GM19240 (cell line): ENCODE measurements around the gene CH25H.

Experiments used
- DNase-seq: peaks from one replicate; pipeline ENCODE4 v3.0.0; 2011; ENCODE audit warnings: low spot score; ENCODE audit not compliant: insufficient read length

Gene CH25H

DNA sequence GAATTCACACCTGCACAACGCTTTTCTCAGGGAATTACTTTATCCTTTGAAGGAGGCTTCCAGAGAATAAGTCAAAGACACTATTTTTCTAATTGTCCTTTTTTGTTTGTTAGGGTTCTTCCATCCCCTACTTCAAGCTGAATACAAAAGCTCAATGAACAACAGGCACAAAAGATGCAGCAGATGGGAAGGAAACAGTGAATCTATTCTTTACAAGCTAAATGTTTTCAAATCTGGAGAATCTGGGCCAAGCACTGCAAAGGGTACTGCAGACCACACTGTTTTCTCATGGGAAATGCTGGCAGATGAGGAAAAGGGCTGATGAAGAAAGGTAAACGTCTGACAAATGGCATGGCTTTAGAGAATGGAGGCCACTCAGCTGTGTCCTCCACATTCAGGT lies 25.9 kb upstream of the CH25H start:
- DNase-seq: no peak

DNA sequence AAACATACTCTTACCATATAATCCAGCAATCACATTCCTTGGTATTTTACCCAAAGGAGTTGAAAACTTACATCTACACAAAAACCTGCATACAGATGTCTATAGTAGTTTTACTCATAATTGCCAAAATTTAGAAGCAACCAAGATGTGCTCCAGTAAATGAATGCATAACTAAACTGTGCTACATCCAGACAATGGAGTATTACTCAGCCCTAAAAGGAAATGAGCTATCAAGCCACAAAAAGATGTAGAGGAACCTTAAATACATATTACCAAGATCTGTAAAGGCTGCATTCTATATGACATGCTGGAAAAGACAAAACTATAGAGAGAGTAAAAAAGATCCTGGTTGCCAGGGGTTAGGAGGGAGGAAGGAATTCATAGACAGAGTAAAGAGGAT lies 21.8 kb upstream of the CH25H start:
- DNase-seq: no peak

DNA sequence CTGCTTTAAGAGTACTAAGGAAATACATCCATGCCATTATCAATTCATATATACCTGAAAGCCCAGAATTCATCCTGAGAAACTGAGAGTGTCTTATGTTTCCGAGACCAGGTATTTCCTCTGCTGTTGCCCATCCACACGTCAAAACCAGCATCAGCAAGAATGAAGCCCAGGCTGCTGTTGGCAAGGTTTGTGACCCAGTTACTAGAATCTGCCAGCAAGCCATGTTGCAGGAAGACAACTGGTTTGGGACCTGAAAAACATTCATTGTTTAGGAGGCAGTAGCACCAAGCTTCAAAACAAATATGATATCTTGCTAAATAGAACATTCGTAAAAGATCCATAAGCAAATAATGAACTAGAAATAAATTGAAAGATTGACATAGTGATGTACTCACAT lies 21.0 kb upstream of the CH25H start:
- no peak for DNase-seq

DNA sequence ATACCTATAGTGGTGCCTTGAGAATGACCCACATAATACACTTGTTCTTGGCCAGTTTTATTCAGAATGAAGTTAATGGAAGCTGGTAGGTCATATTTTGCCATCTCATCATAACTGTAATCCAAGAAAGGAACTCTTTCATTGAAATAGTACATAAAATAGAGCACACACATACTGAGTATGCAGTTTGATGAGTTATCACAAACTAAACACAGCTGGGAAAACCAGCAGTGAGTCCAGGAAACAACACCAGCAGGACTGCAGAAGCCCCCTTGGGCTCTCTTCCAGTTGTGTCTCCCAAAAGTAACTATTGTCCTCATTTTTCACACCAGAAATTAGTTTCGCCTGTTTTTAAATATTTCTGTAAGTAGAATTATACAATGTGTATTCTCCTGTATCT lies 19.8 kb upstream of the CH25H start:
- DNase-seq: no peak

DNA sequence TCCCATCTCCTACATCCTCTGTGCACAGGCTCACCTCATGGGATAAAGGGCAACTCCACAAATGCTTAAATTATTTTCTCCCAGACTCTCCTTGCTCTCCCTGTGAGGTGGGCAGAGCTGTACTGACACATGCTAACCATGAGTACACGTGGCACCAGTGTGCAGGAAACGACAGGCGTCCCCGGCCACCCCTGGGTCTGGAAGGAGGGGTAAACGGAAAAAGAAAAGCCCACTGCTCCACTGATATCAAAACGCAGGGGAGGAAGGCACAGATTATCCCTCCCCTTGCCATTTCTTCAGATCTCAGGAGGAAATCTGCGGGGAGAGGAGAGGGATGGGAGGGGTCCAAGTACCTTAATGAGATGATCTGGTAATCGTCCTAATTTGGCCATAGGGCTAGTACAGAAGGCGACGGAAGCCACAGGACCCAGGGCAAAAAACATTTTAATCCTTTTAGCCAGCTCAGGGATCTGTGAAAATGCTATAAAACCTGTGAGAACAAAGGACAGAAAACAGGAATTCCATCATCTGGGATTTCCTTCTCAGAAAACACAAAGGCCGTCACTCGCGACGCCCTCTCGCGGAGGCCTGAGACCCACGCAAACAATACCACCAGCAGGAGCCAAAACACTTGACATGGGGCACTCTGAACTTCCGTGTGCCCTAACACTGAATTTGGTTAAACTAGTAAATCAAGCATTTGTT lies 17.8 kb upstream of the CH25H start:
- DNase-seq: no peak

DNA sequence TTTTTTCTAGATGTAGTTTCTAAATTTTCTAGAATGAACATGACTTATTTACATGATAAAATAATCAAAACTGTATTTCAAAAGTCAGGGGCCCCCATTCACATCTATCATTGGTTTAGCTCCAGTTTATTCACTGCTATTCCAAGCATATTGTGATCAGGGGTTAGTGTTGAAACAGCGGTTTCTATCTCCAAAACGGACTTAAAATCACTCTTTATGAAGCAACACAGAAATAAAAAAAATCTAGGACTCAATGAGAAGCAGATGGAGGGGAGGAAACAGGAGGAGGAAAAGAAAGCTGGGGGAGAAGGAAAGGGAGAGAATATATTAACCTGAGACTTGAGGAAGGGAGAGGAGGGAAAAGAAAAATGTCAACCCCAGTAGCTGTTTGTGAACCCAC lies 14.8 kb upstream of the CH25H start:
- no peak for DNase-seq

DNA sequence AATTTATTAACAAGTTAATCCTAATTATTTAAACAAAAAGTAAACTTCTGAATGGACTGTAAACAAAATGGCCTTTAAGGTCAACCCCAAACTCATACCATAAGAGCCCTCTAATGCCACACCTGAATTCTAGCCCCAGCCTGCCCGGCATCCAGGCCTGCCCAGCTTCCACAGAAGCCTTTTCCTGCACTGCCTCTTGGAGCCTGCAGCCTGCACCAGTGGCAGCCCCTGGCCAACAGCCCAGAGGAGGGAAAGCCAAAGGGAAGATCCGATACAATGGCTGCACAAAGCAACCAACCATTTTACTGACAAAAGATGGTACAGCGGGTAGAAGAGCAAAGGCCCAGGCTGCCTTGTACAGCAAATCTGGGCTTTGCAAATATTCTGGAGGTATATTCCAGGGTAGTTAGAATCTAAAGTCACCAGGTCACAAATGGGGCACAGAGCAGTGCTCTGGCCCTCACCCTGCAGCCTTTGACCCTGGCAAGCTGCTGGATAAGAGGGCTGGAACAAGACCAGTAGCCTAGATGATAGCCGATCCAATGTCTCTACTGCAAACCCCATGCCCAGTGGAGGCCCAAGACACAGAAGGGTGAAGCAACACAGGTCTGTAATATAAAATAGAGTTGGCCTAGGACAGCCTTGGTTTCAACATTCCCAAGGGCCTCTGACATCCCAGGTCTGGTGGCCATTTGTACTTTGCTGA lies 12.5 kb upstream of the CH25H start:
- DNase-seq: no peak

DNA sequence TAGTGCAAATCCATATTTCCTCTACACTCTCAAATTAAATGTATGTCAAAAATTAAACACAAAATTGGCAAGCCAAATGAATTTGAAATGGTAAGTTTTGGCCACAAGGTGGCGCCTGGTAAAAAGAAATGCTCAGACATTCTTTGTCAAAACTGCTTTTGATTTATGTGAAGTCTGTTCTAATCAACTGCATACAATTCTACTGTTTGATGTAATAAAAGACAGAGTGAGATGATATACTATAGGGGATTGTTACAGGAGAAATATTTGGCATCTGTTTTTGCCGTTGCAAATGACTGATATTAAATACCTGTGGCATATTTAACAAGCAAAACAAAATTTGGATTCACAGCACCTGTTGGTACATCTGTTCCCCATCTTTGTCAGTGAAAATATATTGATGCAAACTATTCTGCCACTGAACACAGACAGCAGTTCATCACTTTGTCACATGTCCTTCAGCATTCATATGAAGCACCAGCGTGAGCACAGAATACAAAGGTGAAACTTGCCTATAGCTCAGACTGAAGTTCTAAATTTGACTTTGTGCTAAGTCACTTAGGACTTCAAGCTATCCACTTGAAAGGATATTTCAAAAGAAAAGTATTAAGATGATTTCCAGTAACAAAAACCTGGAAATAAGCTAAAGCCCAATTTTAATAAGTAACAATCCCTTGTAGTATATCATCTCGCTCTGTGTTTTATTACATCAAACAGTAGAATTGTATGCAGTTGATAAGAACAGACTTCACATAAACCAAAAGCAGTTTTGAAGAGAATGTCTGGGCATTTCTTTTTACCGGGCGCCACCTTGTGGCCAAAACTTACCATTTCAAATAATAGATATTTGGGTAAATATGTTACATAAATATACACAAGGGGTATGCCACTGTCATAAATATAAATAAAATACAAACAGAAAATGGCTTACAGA lies 10.2 kb upstream of the CH25H start:
- no peak for DNase-seq

DNA sequence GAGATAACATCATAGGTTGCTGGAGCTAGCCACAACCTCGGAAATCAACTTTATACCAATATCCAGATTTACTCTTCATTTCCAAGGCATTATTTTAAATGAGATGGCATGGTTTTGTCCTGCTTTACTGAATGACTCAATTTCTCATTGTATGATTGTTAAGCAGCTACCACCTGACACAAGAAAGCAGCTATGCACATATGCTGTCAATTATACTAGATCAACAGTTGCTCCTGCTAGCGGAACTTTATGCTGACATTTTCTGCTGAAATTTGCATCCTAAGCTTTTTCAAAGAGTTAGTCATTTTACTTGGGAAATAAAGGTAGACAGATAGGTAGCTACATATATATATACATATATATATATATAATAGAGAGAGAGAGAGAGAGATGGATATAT lies 8.9 kb upstream of the CH25H start:
- no peak for DNase-seq

DNA sequence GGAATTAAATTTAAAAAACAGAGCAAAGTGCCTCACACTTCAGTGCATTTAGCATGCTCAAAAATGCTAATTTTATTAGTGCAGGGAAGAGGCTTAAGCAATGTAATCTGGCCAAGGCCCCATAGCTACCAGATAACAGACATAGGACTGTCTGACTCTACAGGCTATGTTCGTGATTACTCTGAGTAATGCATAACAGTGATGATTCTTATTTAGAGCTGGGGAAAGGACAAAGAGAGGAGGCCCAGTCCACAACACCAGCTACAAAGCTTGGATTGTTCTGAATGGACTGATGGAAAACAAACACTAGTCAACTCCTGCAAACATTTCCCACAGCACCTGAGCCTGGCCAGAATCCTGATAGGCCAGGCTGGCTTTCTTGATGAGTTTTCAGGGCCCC lies 8.4 kb upstream of the CH25H start:
- no peak for DNase-seq

DNA sequence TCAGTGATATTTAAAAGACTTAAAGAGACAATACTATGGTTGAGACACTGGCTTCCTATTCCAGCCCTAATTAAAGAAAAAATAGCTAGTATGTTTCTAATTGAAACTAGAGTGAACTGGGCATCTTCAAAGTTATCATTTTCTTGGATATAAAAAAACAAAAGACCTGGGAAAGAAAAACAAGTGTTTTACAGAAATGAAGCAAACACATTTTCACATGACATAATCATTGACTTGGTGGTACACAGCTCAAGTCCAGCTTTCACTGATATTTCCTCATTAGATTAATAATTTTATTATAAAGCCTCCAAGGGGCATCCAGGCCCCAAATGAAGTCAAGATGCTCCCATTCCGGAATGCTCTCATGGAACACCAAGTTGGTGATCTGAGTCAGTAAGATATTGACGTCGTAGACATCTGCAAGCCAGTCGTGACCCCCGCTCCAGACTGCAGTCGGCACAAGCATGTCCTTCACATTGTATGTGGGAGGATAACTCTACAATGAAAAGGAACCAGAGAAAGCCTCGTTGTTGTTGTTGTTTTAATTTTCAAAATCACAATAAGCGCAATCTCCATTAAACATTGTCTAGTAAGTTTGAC lies 7.5 kb upstream of the CH25H start:
- no peak for DNase-seq

DNA sequence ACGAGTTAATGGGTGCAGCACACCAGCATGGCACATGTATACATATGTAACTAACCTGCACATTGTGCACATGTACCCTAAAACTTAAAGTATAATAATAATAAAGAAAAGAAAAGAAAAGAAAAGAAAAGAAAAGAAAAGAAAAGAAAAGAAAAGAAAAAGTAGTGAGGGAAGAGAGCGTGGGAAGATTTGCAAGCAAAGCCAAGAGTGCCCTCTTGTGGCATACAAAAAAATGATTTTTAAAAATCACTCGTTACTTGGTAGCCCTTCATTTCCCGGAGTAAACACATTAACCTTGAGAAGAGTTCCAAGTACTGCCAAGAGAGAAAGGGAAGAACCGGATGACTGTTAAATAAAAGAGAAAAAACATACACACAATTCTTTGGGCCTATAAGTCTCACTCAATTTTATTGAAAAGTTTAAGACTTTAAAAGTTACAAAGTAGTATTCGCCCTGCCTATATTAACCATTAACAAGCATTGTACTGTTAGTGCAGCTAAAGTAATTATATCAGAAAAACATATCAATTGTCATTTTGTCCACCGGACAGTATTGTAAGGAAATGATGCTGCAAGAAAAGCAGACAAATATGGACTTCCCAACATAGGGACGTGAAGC lies 6.2 kb upstream of the CH25H start:
- no peak for DNase-seq

DNA sequence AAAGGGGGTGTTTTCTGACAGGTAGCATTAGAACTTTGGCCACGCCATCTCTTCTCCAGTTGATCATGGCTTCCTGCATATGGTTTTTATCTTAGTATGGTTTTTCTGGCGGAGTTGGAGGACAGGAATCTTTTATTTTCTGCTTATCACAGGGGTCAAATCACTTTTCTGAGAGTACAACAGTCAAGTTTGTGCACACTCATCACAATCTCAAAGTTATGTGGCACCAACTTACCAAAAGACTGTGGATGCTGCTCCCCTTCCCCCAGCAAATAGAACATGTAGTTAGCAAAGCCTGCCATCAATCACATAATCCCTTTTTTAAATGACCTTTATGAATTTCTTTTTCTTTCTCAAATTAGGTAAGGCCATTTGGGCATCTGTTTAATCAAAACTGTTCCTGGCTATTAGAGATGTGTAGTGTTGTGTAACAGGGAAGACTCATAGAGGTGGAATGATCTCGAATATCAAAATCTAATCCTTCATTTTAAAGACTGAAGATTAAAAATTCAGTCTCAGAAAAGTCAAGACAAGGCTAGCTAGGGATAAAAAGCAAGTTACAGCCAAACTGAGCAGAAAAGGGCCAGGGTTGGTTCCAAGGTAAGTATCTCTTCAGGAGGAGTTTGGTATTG lies 3.8 kb upstream of the CH25H start:
- no peak for DNase-seq

DNA sequence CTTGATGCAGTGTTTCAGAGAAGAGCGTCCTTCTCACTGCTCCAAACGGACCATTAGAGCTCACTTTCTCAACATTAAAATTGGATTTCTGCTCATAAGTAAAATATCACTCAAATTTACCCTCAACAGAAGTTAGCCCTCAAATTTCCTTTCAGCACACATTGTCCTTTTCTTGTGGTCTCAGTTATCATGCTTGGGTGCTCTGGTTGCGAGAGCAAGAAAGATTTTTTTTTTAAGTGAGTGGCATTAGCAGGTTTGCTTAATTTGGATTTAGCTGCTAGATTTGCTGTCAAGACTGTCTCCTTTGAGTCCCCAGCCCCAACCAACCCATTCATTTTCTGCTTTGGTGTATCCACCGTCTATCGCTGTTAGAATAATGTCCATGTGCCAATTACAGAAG lies 2.6 kb upstream of the CH25H start:
- no peak for DNase-seq

DNA sequence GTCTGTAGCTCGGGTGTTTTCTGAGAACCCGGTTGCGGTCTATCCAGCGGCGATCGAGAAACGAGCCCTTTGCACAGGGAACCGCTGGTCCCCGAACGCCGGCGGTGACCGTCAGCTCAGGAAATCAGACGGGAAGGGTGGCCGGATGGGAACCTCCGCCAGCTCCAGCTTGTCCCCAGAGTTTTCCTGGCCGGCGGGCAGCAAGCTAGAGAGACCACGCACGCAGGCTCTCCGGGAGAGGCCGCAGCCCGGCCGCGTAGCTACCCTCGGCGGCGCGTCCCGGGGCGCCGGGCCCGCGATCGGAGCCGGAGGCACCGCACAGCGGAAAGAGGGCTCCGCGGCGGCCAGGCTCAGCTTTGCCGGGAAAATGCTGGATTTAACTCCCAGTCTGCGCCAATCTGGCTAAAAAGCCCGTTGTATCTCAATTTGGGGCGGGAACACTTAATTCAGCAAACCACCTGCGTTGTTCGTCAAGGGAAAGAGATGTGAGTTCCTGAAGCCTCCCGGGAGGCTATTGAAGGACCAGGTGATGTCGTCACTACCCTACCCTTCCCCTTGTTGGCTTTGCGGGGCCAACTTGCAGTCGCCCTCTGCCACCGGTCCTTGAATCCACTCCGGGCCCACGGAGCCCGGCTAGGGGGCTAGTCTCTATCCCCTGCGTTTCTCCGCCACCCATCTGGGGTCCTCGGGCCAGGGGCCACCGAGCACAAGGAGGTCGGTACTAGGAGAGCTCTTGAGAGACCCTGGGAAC lies 859 bp upstream of the CH25H start:
- DNase-seq: no peak

DNA sequence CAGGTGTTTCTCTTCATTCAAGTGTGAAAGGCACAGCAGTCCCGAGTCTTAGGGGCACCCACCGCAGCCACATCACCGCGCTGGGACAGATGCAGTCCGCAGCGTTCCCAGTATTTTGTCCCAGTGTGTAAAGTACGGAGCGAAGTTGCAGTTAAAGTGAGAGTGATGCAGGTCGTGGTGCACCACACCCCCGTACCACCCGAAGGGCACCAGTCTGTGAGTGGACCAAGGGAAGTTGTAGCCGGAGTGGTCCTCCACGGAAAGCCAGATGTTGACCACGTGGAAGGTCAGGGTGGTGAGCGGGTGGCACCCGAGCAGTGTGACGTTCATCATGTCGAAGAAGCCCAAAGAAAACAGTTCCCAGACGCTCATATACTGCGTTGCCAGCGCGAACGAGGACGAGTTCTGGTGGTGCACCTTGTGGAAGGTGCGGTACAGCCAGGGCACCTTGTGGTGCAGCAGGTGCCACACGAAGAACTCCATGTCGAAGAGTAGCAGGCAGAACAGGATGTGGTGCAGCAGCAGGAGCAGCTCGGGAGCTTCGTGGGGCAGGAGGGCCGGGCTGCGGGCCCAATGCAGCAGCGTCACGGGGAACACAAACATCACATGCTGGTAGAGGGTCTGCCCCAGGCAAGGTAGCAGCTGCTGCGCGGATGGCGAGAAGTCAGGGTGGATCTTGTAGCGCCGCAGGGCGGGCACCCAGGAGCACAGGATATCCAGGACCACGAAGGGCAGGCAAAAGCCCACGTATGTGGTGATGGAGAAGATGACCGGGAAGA lies 526 bp downstream of the CH25H start:
- DNase-seq: no peak

DNA sequence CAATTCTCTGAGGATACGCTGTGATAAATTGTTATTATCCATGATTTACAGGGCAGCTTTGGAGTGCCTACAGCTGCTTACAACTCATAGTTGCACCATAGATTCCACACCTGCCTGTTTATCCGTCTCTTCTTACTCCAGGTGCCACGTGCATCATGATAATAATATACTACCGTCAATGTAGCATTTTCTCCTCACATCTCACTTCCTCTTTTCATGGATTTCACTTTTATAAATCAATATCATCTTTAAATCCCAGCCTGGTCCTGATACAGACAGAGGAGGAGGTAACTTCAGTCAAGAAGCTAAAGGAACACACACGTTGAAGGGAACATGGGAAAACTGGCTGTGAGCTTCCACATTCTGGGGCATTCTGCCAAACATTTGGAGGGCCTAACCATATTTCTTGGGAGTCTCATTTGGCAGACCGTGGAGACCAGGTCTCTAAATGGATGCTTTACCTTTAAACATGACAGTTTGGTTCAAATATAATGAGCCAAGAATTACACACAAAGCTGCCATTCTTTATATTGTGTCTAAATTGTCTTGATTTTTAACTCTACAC lies 2.4 kb downstream of the CH25H start:
- DNase-seq: no peak

DNA sequence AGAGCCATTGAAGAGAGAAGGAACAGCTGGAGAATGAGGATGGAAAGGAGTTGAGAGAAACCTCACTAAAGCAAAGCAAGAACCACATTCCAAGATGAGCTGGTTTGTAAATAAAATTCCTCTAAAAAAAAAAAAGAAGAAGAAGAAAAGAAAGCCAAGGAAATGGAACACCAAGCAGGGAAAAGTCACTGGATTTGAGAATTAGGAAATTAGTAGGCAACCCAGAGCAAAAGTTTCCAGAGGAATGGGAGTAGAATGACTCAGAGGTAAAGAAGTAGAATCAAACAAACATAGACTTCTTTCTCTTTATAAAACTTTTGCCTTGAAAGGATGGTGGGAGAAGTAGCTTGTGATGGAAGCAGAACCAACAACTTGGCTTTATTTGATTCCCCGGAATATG lies 3.9 kb downstream of the CH25H start:
- no peak for DNase-seq

DNA sequence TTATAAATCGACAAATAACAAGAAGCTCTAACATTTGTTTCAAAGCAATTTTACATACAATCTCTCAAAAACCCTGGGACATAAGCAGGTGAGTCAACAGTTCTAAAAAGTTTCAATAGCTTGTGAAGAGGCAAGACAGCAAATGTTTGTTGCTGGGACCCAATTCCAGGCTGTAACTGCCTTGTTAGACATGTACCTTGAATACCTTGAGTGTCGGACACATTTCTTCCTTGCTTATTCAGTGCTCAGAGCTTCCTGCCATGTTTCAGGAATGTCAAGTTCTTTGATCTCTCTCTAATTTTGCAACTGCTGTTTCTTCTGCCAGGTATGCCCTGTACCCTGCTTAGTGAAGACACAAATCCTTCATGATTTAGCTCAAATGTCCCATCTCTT lies 5.1 kb downstream of the CH25H start:
- no peak for DNase-seq
